SH-SY5Y (cell line): ENCODE measurements around the gene HMCN1.

Experiments used
- GATA2 ChIP-seq: IDR thresholded peaks from 2 replicates; pipeline ENCODE4 v1.6.1; 2011; ENCODE audit warnings: mild to moderate bottlenecking, low read depth, low read length
- GATA3 ChIP-seq: IDR thresholded peaks from 2 replicates; pipeline ENCODE4 v1.6.1; 2011; ENCODE audit warnings: low read depth, mild to moderate bottlenecking, low read length, moderate library complexity

GRCh38 chr1:186054932-186055331, 320.7 kb downstream of the HMCN1 start:
- TF ChIP-seq GATA2 (no peak), GATA3 (no peak)
